Ovary (tissue), 3 donors: ENCODE measurements around the gene RSRC1.

ENCODE experiments used
- CTCF ChIP-seq, 3 donors: fragments of 450-650 bp in 2 of 3; fragments of 200-600 bp in 1 of 3; IDR thresholded peaks; one replicate each; pipeline versions ENCODE4 v1.5.1 to v1.8.0; 2016 to 2022; ENCODE audit warnings: antibody characterized with exemption in 3 of 3, mild to moderate bottlenecking in 1 of 3
- EP300 ChIP-seq: sonication (generic); formaldehyde crosslinking; IDR thresholded peaks from one replicate; pipeline ENCODE4 v1.6.1; 2017; ENCODE audit warnings: antibody characterized with exemption
- donor health status: DM: no; HTN: no; CAD: no.

GRCh38 chr3:158333736-158334135, 223.8 kb downstream of the RSRC1 start:
- TF ChIP-seq CTCF (IDR thresholded peaks at IDR 0.05) = no peak
- no peak for TF ChIP-seq EP300
